Measurements from ENCODE around the gene NAT9. TPM values are rescaled to one million over a fixed set of nuclear protein-coding genes. Genes with fewer than 3 reads are reported as not detected.

NAT9 gene
- total RNA-seq, 1 experiment from 2014 or later = 63.5 TPM

DNA sequence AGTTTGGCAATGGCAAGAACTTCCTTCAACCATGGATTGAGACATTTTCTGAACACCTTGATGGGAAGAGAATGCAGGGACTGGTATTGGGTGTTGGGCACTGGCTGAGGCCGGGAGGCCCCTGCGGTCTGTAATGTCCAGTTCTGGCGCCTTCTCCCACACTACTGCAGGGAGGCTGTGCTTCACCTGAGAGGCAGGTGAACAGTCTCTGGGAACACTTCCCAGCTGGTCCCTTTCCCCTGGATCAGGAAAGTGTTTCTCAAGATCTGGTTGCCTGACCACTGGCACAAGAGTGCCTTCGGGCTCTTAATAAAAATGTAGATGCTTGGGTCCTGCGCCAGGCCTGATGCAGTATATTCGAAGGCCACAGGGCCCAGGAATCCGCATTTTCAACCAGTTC lies 28.5 kb upstream of the NAT9 start:
- Histone ChIP-seq H2BK12ac (ENCODE audit: insufficient read length, low read depth, low read length) (no peak overlapping the region), H3K79me2 (ENCODE audit: insufficient read depth, low read length) (no peaks in the 10 kb centered on the region), H3K14ac (ENCODE audit: insufficient read depth, low read length) (no peak overlapping the region), H3K4me1 (ENCODE audit: insufficient read depth, low read length) (no peaks in the 10 kb centered on the region), H2AFZ (ENCODE audit: low read length) (no peak overlapping the region), H3K23me2 (ENCODE audit: insufficient read length, low read depth, low read length, poor library complexity, severe bottlenecking) (no peaks in the 10 kb centered on the region), H3K56ac (ENCODE audit: insufficient read length, low read depth, low read length) (no peak overlapping the region), H4K5ac (ENCODE audit: insufficient read length, low read depth, low read length) (no peak overlapping the region), H2BK5ac (ENCODE audit: insufficient read length, low read length) (no peak overlapping the region), H3K9ac (ENCODE audit: extremely low read depth, insufficient read length, low read length) (no peak overlapping the region), H3K79me1 (ENCODE audit: insufficient read depth, low read depth, low read length, poor library complexity, severe bottlenecking) (no peaks in the 10 kb centered on the region), H3K4ac (ENCODE audit: low read depth, low read length) (no peak overlapping the region), H3K27me3 (ENCODE audit: insufficient read depth, low read length) (no peaks in the 10 kb centered on the region), H3K18ac (ENCODE audit: insufficient read length, low read depth, low read length) (no peak overlapping the region), H2BK20ac (ENCODE audit: low read depth, low read length, poor library complexity, severe bottlenecking) (no peak overlapping the region), H3K27ac (ENCODE audit: insufficient read length, low read depth, low read length) (no peak overlapping the region), H3K23ac (ENCODE audit: insufficient read length, low read depth, low read length) (no peak overlapping the region), H3K4me2 (ENCODE audit: insufficient read depth, insufficient read length, low read length) (no peak overlapping the region), H4K91ac (ENCODE audit: insufficient read length, low read depth, low read length) (no peak overlapping the region), H3T11ph (ENCODE audit: low read length) (no peak overlapping the region), H4K20me1 (ENCODE audit: control insufficient read depth, insufficient read depth, insufficient read length) (no peaks in the 10 kb centered on the region), H2AK5ac (ENCODE audit: insufficient read length, low read length) (no peak overlapping the region), H3K9me3 (ENCODE audit: control insufficient read depth, low read depth, low read length) (no peaks in the 10 kb centered on the region), H4K8ac (replicated peaks; ENCODE audit: insufficient read length, low read depth, low read length) (no peak overlapping the region), H2BK15ac (ENCODE audit: low read depth, low read length) (no peak overlapping the region), H2BK120ac (ENCODE audit: low read depth, low read length, poor library complexity, severe bottlenecking) (no peak overlapping the region)
- TF ChIP-seq, protein P1, sequence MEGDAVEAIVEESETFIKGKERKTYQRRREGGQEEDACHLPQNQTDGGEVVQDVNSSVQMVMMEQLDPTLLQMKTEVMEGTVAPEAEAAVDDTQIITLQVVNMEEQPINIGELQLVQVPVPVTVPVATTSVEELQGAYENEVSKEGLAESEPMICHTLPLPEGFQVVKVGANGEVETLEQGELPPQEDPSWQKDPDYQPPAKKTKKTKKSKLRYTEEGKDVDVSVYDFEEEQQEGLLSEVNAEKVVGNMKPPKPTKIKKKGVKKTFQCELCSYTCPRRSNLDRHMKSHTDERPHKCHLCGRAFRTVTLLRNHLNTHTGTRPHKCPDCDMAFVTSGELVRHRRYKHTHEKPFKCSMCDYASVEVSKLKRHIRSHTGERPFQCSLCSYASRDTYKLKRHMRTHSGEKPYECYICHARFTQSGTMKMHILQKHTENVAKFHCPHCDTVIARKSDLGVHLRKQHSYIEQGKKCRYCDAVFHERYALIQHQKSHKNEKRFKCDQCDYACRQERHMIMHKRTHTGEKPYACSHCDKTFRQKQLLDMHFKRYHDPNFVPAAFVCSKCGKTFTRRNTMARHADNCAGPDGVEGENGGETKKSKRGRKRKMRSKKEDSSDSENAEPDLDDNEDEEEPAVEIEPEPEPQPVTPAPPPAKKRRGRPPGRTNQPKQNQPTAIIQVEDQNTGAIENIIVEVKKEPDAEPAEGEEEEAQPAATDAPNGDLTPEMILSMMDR (conservative IDR thresholded peaks at IDR 0.05) = no peak
- Mint-ChIP-seq H3K27me3 (ENCODE audit: low read depth) (peaks cover 8% of the 10 kb centered on the region), H3K4me3 (no peak overlapping the region), H3K9me3 (no peaks in the 10 kb centered on the region), H3K27ac (no peak overlapping the region), H3K36me3 (ENCODE audit: insufficient read depth in 1 of 3, low read depth in 3 of 3) (peaks cover 3 to 19% (median 10%) of the 10 kb centered on the region in 3 experiments; a peak in 5 of 7 replicates), H3K4me1 (no peaks in the 10 kb centered on the region)
- DNase-seq = no peak
- no CpG with 5 or more reads among the region's 7 CpGs for WGBS (ENCODE audit: extremely low coverage, insufficient read length, low lambda C conversion rate)
